Measurements from ENCODE around the gene TMEM17.

GRCh38 chr2:62537814-62538213, 31.8 kb upstream of the TMEM17 start:
- no peak for TF ChIP-seq CTCF (IDR thresholded peaks at IDR 0.05)
- no peak for TF ChIP-seq POLR2A (IDR thresholded peaks at IDR 0.05)
